Measurements from ENCODE around the gene CALML3. TPM values are rescaled to one million over a fixed set of nuclear protein-coding genes. Genes with fewer than 3 reads are reported as not detected.

The CALML3 gene
- total and polyA plus RNA-seq, 2 donors (not counting 1 experiment from before 2014, with no cell fraction given): not detected

DNA sequence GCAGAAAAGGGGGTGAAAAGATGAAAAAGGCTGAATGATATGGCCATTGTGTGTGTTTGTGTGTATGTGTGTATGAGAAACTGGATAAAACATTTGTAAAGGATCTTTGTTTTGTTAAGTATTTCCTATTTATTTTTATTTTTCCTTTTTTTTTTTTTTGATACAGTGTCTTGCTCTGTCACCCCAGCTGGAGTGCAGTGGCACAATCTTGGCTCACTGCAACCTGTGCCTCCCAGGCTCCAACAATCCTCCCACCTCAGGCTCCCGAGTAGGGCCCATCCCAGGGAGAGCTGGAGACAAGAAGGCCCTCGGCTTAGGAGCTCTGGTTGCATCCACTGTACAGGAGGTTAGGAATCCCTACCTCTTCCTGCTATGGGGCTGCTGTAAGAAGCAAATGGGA lies 18.5 kb upstream of the CALML3 start:
- no peak overlapping the region for H3K4me2 ChIP-seq (replicated peaks; ENCODE audit: low read depth, low read length, poor library complexity, severe bottlenecking)
- no peak overlapping the region for H3K27ac ChIP-seq (ENCODE audit: low read length in 2 of 2)
- no peak for DNase-seq
- peaks cover 14% of the 10 kb centered on the region for H3K27me3 Mint-ChIP-seq
- H3K9me3 Mint-ChIP-seq (ENCODE audit: insufficient read depth): no peaks in the 10 kb centered on the region
- H3K9ac ChIP-seq (ENCODE audit: low read length): no peak overlapping the region
- no peak overlapping the region for H3K4me3 ChIP-seq (ENCODE audit: control extremely low read depth in 1 of 5, extremely low read depth in 1 of 5, insufficient read depth in 1 of 5, low read depth in 2 of 5, low read length in 4 of 5)
- ChIA-PET CTCF (interaction anchor here (1.0 kb wide), 1 partner anchor 117 kb away, joined by 4 read pairs; no protein-coding TSS in a partner anchor), POLR2A (no interaction called here)
- peaks cover 0 to 4% (median 0%) of the 10 kb centered on the region in 4 experiments for H3K27me3 ChIP-seq (replicated peaks in 1 of 4; ENCODE audit: control extremely low read depth in 1 of 4, control insufficient read depth in 3 of 4, insufficient read depth in 4 of 4, low read length in 3 of 4)
- H3K4me1 Mint-ChIP-seq: no peaks in the 10 kb centered on the region
- H3K4me1 ChIP-seq (ENCODE audit: control insufficient read depth in 2 of 2, insufficient read depth in 2 of 2, low read length in 2 of 2): no peaks in the 10 kb centered on the region
- H4K20me1 ChIP-seq (ENCODE audit: control insufficient read depth, insufficient read depth, low read length, poor library complexity, severe bottlenecking): no peaks in the 10 kb centered on the region
- 70% methylated on average over 2 of the region's 2 CpGs for WGBS (ENCODE audit: insufficient coverage)
- ATAC-seq (ENCODE audit: low read depth): no peak
- H3K27ac Mint-ChIP-seq: no peak overlapping the region
- no peaks in the 10 kb centered on the region for H3K79me2 ChIP-seq (ENCODE audit: control insufficient read depth, insufficient read depth, low read length)
- H3K4me3 Mint-ChIP-seq: no peak overlapping the region
- H2AFZ ChIP-seq (ENCODE audit: insufficient read depth, low read depth, low read length, poor library complexity, severe bottlenecking): no peak overlapping the region
- no peak for TF ChIP-seq EZH2 (IDR thresholded peaks at IDR 0.05; ENCODE audit: borderline replicate concordance, insufficient read depth, low read depth, low read length, poor library complexity, severe bottlenecking)
- TF ChIP-seq, protein P1, sequence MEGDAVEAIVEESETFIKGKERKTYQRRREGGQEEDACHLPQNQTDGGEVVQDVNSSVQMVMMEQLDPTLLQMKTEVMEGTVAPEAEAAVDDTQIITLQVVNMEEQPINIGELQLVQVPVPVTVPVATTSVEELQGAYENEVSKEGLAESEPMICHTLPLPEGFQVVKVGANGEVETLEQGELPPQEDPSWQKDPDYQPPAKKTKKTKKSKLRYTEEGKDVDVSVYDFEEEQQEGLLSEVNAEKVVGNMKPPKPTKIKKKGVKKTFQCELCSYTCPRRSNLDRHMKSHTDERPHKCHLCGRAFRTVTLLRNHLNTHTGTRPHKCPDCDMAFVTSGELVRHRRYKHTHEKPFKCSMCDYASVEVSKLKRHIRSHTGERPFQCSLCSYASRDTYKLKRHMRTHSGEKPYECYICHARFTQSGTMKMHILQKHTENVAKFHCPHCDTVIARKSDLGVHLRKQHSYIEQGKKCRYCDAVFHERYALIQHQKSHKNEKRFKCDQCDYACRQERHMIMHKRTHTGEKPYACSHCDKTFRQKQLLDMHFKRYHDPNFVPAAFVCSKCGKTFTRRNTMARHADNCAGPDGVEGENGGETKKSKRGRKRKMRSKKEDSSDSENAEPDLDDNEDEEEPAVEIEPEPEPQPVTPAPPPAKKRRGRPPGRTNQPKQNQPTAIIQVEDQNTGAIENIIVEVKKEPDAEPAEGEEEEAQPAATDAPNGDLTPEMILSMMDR (IDR thresholded peaks at IDR 0.05): no peak
- intact Hi-C loops (cut with micrococcal nuclease): no loop called here
- no peaks in the 10 kb centered on the region for H3K9me3 ChIP-seq (ENCODE audit: control extremely low read depth in 1 of 3, control insufficient read depth in 2 of 3, insufficient read depth in 1 of 3, low read length in 2 of 3)
- no peaks in the 10 kb centered on the region for H3K36me3 ChIP-seq (replicated peaks in 1 of 2; ENCODE audit: control extremely low read depth in 1 of 2, control insufficient read depth in 1 of 2, extremely low read depth in 1 of 2, insufficient read depth in 2 of 2, low read length in 1 of 2)

DNA sequence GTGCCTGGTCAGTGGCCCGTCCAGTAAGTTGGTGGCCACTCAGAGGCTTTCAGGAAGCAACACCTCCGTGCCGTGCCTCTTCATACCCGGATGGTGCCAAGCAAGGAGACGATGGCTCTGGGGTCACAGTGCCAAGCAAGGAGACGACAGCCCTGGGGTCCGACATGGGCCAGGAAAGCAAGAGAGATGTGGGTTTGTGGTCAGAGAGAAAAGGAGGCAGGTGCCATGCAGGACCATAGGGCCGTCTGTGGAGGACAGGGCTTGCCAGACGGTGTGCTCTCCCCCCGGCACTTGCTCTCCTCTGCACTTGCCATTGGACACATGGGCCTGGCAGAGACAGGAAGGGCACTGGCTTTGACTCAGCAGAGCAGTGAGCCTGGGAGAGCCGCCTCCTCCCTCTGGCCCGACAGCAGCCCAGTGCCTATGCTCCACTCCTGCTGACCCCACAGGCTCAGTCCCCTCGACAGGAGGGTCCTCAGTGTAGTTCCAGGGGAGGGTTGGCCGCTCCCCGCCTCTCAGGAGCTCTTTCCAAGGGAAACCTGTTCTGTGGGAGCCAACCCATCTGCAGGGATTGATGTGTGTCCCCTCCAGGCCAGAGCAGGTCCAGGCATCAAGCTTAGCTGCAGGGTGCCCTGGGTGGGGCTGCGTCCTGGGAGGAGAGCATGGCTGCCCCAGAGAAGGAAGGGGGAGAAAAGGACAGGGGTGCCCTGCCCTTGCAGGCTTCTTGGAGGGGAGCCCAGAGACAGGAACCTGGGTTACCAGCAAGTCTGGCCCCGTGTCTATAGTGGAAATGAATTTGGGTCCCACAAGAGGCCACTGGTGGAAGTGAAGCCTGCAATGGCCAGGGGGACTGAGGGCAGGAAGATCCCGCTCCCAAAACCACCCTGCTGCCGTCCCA lies 17.8 kb upstream of the CALML3 start:
- CTCF ChIA-PET: no interaction called here
- Histone ChIP-seq H3K4me1 (ENCODE audit: control insufficient read depth in 2 of 2, insufficient read depth in 2 of 2, low read length in 2 of 2) (no peaks in the 10 kb centered on the region), H4K20me1 (ENCODE audit: control insufficient read depth, insufficient read depth, low read length, poor library complexity, severe bottlenecking) (no peaks in the 10 kb centered on the region), H2AFZ (ENCODE audit: insufficient read depth, low read depth, low read length, poor library complexity, severe bottlenecking) (no peak overlapping the region), H3K79me2 (ENCODE audit: control insufficient read depth, insufficient read depth, low read length) (no peaks in the 10 kb centered on the region), H3K36me3 (replicated peaks in 1 of 2; ENCODE audit: control extremely low read depth in 1 of 2, control insufficient read depth in 1 of 2, extremely low read depth in 1 of 2, insufficient read depth in 2 of 2, low read length in 1 of 2) (no peaks in the 10 kb centered on the region), H3K4me2 (replicated peaks; ENCODE audit: low read depth, low read length, poor library complexity, severe bottlenecking) (no peak overlapping the region), H3K4me3 (ENCODE audit: control extremely low read depth in 1 of 5, extremely low read depth in 1 of 5, insufficient read depth in 1 of 5, low read depth in 2 of 5, low read length in 4 of 5) (no peak overlapping the region), H3K27ac (ENCODE audit: low read length in 2 of 2) (no peak overlapping the region), H3K9ac (ENCODE audit: low read length) (no peak overlapping the region), H3K27me3 (replicated peaks in 1 of 4; ENCODE audit: control extremely low read depth in 1 of 4, control insufficient read depth in 3 of 4, insufficient read depth in 4 of 4, low read length in 3 of 4) (peaks cover 0 to 4% (median 0%) of the 10 kb centered on the region in 4 experiments), H3K9me3 (ENCODE audit: control extremely low read depth in 1 of 3, control insufficient read depth in 2 of 3, insufficient read depth in 1 of 3, low read length in 2 of 3) (no peaks in the 10 kb centered on the region)
- no peaks in the 10 kb centered on the region for H3K4me1 Mint-ChIP-seq
- TF ChIP-seq, protein P1 (IDR thresholded peaks at IDR 0.05): no peak
- TF ChIP-seq EZH2 (IDR thresholded peaks at IDR 0.05; ENCODE audit: borderline replicate concordance, insufficient read depth, low read depth, low read length, poor library complexity, severe bottlenecking): no peak
- intact Hi-C loops (cut with micrococcal nuclease): no loop called here
- WGBS (ENCODE audit: insufficient coverage): 89% methylated on average over 18 of the region's 19 CpGs
- no peak for ATAC-seq (ENCODE audit: low read depth)
- no peak overlapping the region for H3K4me3 Mint-ChIP-seq
- DNase-seq: no peak
- H3K9me3 Mint-ChIP-seq (ENCODE audit: insufficient read depth): no peaks in the 10 kb centered on the region
- peaks cover 9% of the 10 kb centered on the region for H3K27me3 Mint-ChIP-seq
- no peak overlapping the region for H3K27ac Mint-ChIP-seq
- POLR2A ChIA-PET: no interaction called here

Measured in B cell (primary cell).